AG10803 (cell line): ENCODE measurements around the gene ESX1.

Experiments
- DNase-seq: peaks from one replicate; pipeline ENCODE4 v3.0.0; 2010; ENCODE audit warnings: low read depth
- H3K4me3 ChIP-seq: 2 replicates; pipeline ENCODE4 v1.5.1; 2011; ENCODE audit warnings: mild to moderate bottlenecking, low read length, control low read depth
- CTCF ChIP-seq: conservative IDR thresholded peaks from 2 replicates; pipeline ENCODE4 v1.5.1; 2011; ENCODE audit warnings: mild to moderate bottlenecking, low read length, control low read depth, inconsistent platforms

Gene ESX1

GRCh38 chrX:104211187-104211586 is 43.5 kb downstream of the ESX1 start:
- DNase-seq: no peak
- TF ChIP-seq CTCF: no peak

GRCh38 chrX:104205548-104205947 is 49.2 kb downstream of the ESX1 start:
- no peak for TF ChIP-seq CTCF
- H3K4me3 ChIP-seq: no peak overlapping the region
- no peak for DNase-seq

More at GRCh38 chrX:104211187-104211586, 43.5 kb downstream of the ESX1 start:
- no peak overlapping the region for H3K4me3 ChIP-seq
